Stimulated activated naive B cell treated with anti-CD40 and anti-IgM and Interleukin-4, amounts not matched to agents 10 μg/mL and 1 μg/mL and 100 μg/mL, for 72 hours (primary cell): ENCODE data around the gene SMCO3.
A peak's percentile ranks its signal among the peaks of the same experiment; 100 is the strongest.

Experiments used
- ATAC-seq, 2 donors: fragments of 150-1000 bp; cut with Tn5 transposase; replicated peaks; 2 replicates each; pipeline ENCODE4 v1.10.0; 2021; ENCODE audit warnings: moderate library complexity in 1 of 2
- DNase-seq: peaks from one replicate; pipeline ENCODE4 v3.0.0; 2021
- H3K27ac Mint-ChIP-seq: one replicate; pipeline ENCODE4 v1.8.0; 2022; ENCODE audit warnings: mild to moderate bottlenecking, mixed read lengths
- H3K27me3 Mint-ChIP-seq, 2 donors: one replicate each; pipeline ENCODE4 v1.8.0; 2022; ENCODE audit warnings: mixed read lengths in 2 of 2
- H3K36me3 Mint-ChIP-seq, 2 donors: one replicate each; pipeline ENCODE4 v1.8.0; 2022; ENCODE audit warnings: mixed read lengths in 2 of 2, mild to moderate bottlenecking in 1 of 2
- H3K4me1 Mint-ChIP-seq, 2 donors: one replicate each; pipeline ENCODE4 v1.8.0; 2022; ENCODE audit warnings: mixed read lengths in 2 of 2, mild to moderate bottlenecking in 1 of 2
- H3K4me3 Mint-ChIP-seq, 2 donors: one replicate each; pipeline ENCODE4 v1.8.0; 2022; ENCODE audit warnings: mild to moderate bottlenecking in 2 of 2, mixed read lengths in 2 of 2, moderate library complexity in 1 of 2
- H3K9me3 Mint-ChIP-seq, 2 donors: one replicate each; pipeline ENCODE4 v1.8.0; 2022; ENCODE audit warnings: mixed read lengths in 2 of 2, mild to moderate bottlenecking in 1 of 2

The SMCO3 gene

DNA sequence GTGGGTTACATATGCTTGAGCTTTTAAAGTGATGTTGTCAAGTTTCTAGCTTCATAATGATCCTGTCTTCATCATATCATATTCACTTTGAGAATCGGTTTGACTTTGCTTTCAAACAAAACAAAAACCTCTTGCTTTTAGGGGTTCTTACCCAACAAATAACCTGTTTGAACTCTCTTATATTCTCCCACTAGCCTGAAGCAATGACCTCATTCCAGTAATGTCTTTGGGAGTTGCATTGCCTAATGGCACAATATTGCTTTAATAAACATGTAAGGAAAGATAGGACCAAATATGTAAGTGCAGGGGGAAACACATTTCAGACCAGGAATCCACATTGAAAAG, 38.4 kb downstream of the SMCO3 start:
- Mint-ChIP-seq H3K27ac (no peak overlapping the region), H3K27me3 (peaks cover 0 to 3% of the 10 kb centered on the region in 2 donors), H3K36me3 (peaks cover 8 to 10% of the 10 kb centered on the region in 2 donors), H3K4me1 (peaks cover 26 to 48% of the 10 kb centered on the region in 2 donors), H3K9me3 (no peaks in the 10 kb centered on the region), H3K4me3 (peak overlapping the region in 1 of 2 donors; percentile 95)
- DNase-seq (no peak), ATAC-seq (no peak)

DNA sequence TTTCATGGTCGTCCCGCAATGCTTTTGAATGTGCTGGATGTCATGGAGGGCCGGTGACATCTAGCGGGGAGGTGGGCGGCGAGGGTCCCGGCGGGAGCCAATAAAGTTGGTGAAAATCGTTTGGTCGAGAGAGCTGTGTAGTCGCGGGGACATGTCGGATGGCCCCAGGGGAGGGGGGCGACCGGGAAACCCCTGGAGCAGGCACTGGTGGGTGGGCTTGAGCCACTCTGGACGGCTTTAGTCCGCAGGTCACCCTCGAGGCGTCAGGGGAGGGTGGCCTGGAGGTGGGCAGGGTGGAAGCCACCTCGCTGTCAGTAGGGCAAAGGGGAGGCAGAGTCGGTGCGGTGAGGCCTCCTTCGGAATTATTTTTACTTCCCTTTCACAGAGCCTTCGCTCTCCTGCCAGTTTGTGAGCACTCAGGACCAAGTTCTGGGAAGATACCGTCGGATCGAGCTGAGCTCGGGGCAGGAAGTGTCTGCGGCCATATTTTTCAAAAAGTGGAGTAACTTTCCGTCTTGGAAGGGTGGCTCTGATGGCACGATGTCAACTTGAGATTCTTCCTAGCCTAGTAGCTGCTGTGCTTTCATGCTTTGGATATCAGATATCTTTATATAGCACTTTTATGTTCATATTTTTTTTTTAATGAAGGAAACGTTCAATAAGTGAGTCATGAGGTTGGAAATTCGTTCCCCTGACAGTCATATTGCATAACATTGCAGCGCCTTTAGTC, 38.9 kb downstream of the SMCO3 start:
- Mint-ChIP-seq H3K36me3 (peaks cover 9 to 16% of the 10 kb centered on the region in 2 donors), H3K9me3 (no peaks in the 10 kb centered on the region), H3K27me3 (peaks cover 0 to 3% of the 10 kb centered on the region in 2 donors), H3K4me1 (peaks cover 26 to 45% of the 10 kb centered on the region in 2 donors), H3K27ac (peak overlapping the region; percentile 96), H3K4me3 (peak overlapping the region; percentile 95 to 97)
- ATAC-seq (no peak), DNase-seq (peak; percentile 11)

DNA sequence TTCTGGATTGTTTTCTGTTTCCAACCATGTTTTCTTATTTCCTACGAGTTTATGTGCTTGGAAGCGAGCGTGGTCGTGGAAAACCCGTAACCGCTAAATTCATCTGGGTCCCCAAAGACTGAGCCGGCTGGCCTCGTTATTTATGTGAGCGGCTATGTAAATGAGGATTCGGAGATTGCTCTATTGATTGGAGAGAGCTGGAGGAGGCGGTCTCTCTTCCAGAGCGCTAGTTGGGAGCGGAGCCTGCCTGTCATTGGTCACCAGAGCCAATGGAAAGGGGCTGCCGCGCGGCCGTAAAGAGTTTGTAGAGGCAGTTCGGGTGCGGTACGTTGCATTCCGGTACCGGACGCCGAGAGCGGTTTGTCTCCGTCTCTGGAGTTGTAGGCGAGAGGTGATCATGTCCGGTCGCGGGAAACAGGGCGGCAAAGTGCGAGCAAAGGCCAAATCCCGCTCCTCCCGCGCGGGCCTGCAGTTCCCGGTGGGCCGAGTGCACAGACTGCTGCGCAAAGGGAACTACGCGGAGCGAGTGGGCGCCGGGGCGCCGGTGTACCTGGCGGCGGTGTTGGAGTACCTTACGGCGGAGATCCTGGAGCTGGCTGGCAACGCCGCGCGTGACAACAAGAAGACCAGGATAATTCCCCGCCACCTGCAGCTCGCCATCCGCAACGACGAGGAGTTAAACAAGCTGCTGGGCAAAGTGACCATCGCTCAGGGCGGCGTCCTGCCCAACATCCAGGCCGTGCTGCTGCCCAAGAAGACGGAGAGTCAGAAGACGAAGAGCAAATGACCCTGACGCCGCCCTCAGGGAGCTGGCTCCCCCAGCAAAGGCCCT, 39.7 kb downstream of the SMCO3 start:
- H3K4me3 Mint-ChIP-seq: peak overlapping the region; percentile 95 to 97
- H3K9me3 Mint-ChIP-seq: no peaks in the 10 kb centered on the region
- peaks cover 14 to 23% of the 10 kb centered on the region in 2 donors for H3K36me3 Mint-ChIP-seq
- DNase-seq (peak; percentile 91), ATAC-seq (peak; percentile 61 to 68)
- peak overlapping the region; percentile 96 for H3K27ac Mint-ChIP-seq
- H3K4me1 Mint-ChIP-seq: peaks cover 28 to 51% of the 10 kb centered on the region in 2 donors
- H3K27me3 Mint-ChIP-seq: peaks cover 0 to 3% of the 10 kb centered on the region in 2 donors

DNA sequence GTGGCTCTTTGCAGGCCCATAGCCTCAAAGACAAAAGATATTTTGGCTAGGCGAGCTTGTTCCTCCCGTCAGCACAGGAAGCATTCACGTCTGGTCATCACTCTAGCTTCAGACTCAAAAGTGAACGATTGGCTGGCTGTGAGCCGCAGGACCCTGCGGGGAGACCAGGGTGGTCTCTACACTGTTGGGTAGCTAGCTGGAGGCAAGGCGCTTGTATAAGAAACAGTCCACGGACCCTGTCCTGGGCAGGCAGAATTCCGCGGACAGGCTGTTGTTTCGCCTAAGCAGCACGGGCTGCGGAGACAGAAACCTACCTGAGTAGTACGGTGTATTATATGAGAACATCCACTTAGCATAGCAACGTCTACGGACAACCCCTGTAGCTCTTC, 40.3 kb downstream of the SMCO3 start:
- Mint-ChIP-seq H3K27me3 (peaks cover 0 to 3% of the 10 kb centered on the region in 2 donors), H3K4me3 (peak overlapping the region; percentile 95 to 97), H3K4me1 (peaks cover 32 to 57% of the 10 kb centered on the region in 2 donors), H3K9me3 (no peaks in the 10 kb centered on the region), H3K27ac (peak overlapping the region; percentile 96), H3K36me3 (peaks cover 20 to 30% of the 10 kb centered on the region in 2 donors)
- no peak for DNase-seq
- ATAC-seq: peak; percentile 6

DNA sequence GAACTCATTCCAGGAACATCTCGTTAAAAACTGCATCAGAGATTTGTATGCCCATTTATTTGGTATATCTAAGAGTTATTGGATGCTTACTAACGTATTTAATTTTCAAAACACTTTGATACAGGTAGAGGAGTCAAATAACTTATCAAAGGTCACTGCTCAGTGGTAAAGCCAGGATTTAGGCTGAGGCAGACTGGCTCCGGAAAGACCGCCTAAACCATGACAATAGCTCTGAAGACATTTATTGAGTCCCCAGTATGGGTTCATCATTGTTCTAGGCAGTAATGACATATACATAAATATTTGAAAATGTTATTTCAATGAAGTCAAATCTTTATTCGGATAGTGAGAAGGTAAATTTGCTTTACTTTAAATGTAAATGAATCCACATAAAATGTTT, 41.0 kb downstream of the SMCO3 start:
- Mint-ChIP-seq H3K27ac (no peak overlapping the region), H3K9me3 (no peaks in the 10 kb centered on the region), H3K36me3 (peaks cover 21 to 32% of the 10 kb centered on the region in 2 donors), H3K27me3 (peaks cover 0 to 3% of the 10 kb centered on the region in 2 donors), H3K4me3 (no peak overlapping the region), H3K4me1 (peaks cover 32 to 59% of the 10 kb centered on the region in 2 donors)
- ATAC-seq: no peak
- DNase-seq: no peak

DNA sequence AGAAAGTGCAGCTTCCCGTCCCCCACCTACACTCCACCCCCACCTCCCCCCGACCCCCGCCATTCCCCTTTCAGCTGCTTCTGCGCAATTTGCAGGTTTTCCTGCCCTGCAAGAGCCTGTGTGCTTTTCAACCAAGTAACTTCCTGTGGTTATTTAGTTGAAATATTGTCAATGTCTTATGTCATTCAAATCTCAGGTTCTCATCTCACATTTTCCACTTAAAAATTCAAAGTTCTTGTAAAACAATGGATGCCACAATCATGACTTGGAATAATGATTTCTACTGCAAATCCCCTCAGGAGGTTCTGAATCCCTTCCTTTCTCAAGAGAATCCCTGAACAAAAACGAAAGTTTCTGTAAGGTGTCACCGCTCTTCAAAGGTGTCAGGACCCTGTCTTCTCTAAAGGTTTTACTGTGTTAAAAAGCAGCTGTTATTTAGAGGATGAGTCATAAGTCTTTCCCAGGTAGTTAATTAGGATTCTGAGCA, 42.3 kb downstream of the SMCO3 start:
- Mint-ChIP-seq H3K36me3 (peaks cover 33 to 44% of the 10 kb centered on the region in 2 donors), H3K4me3 (peak overlapping the region; percentile 75 to 98), H3K27me3 (peaks cover 0 to 3% of the 10 kb centered on the region in 2 donors), H3K4me1 (peaks cover 38 to 70% of the 10 kb centered on the region in 2 donors), H3K9me3 (no peaks in the 10 kb centered on the region), H3K27ac (peak overlapping the region; percentile 99)
- DNase-seq (no peak), ATAC-seq (no peak)

DNA sequence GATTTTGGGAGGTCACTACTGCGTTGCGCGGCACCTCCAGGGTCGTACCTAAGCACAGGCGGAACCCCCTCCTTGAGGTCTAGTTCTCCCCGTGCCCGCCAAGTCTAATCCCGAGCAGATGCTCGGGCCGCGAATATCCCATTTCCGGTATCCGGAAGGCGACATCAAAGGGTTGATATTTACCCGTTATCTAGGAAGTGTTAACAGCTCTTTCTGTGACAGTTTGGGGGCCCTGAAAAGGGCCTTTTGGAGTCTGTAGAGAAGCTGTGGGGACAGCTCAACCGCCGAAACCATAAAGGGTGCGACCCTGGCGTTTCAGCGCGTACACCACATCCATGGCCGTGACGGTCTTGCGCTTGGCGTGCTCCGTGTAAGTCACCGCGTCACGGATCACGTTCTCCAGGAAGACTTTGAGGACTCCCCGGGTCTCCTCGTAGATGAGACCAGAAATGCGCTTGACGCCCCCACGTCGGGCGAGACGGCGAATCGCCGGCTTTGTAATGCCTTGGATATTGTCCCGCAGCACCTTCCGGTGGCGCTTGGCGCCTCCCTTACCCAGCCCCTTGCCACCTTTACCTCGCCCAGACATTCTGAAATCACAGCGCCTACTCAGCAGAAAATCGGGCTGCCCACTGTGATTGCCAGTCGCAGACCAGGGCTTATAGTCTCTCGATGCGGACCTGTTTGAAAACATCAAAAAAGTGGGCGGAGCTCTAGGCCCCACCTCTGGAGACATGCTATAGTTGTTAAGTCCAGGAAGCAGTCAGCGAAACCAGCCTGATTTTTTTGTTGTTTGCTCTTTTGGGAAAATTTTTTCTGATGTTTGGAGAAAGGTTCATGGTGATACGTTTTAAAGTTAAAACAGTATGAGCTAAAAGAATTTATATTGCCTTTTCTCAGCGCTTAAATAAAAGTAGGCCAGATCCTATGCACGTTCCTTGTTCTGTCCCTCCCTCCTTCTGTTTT, 43.2 kb downstream of the SMCO3 start:
- Mint-ChIP-seq H3K27ac (peak overlapping the region; percentile 99), H3K36me3 (peaks cover 41 to 54% of the 10 kb centered on the region in 2 donors), H3K4me1 (peaks cover 35 to 64% of the 10 kb centered on the region in 2 donors), H3K4me3 (peak overlapping the region; percentile 89 to 98), H3K27me3 (peaks cover 0 to 3% of the 10 kb centered on the region in 2 donors), H3K9me3 (peaks cover 2 to 3% of the 10 kb centered on the region in 2 donors)
- peak; percentile 35 to 49 for ATAC-seq
- peak; percentile 95 for DNase-seq

DNA sequence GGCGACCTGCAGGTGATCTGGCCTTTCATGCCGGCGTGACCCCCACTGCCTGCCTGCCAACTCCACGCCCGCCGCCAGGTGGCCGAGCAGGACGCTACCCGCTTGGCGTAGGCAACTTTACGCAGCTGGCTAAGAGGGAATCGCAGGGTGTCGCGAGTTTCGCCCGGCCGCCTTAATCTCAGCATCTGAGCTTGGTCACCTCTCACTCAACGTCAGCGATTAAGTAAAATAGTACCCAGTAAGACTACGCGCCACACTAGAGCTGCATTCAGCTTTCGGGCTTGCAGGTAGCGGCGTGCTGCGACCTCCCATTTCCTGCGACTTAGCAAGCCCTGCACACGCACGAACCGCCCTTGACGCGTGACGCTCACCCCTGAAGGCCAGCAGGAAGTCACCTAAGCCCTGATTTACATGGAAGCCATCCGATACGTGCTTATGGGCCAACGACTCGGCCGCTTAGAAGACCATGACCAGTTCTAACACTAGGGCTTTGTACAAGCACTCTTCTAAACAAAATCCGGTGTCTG, 44.0 kb downstream of the SMCO3 start:
- DNase-seq (peak; percentile 92), ATAC-seq (peak; percentile 61 to 67)
- Mint-ChIP-seq H3K36me3 (peaks cover 47 to 61% of the 10 kb centered on the region in 2 donors), H3K4me1 (peaks cover 33 to 56% of the 10 kb centered on the region in 2 donors), H3K27ac (peak overlapping the region; percentile 99), H3K4me3 (peak overlapping the region; percentile 89 to 98), H3K9me3 (peaks cover 4 to 5% of the 10 kb centered on the region in 2 donors), H3K27me3 (peaks cover 0 to 3% of the 10 kb centered on the region in 2 donors)

DNA sequence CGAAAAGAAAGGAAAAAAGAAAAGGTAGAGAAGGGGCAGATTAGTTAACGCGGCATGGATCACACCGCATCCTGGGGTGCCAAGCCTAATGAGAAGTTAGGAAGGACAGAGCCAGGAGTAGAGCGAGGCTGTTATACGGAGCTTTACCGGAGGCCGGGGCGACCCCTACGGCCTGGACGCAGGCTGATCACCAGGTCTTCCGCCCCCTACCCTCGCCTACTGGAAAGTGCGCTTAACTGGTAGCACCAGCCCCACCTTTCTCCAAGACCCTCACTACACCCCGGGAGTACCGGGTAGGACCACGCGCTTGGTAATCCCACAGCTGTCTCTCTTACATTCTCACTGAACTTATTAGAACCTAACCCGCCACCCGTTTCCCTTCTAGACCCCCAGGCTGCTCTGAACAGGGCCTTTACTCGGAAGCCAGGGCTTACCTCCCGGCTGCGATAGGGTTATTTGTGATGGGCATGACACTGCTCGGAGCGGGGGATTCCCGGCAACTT, 44.5 kb downstream of the SMCO3 start:
- Mint-ChIP-seq H3K36me3 (peaks cover 48 to 65% of the 10 kb centered on the region in 2 donors), H3K9me3 (peaks cover 4 to 5% of the 10 kb centered on the region in 2 donors), H3K27ac (peak overlapping the region; percentile 99), H3K4me1 (peaks cover 28 to 51% of the 10 kb centered on the region in 2 donors), H3K4me3 (peak overlapping the region; percentile 89 to 98), H3K27me3 (peaks cover 0 to 3% of the 10 kb centered on the region in 2 donors)
- DNase-seq (no peak), ATAC-seq (peak; percentile 0 to 1)

DNA sequence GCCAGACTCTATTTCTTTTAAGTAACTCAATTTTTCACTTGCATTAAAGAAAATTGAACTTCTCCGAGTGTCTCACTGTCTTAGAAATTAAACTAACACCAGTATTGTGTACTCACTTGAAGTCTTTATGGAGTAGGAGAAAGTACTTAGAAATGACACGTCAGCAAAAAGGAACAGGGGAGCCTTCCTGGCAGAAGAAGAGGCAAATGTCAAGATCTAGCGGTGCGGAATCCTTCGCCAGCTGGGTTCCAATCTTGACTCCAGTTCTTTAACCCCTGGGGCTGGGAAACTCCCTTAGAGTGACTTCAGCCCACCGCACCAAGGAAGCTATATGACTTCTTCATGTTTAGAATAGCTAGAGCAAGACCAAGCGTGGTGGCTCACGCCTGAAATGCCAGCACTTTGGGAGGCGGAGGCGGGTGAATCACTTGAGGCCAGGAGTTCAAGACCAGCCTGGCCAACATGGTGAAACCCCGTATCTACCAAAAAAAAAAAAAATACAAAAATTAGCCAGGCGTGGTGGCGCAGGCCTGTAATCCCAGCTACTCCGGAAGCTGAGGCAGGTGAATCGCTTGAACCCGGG, 45.1 kb downstream of the SMCO3 start:
- Mint-ChIP-seq H3K27me3 (peaks cover 0 to 3% of the 10 kb centered on the region in 2 donors), H3K4me1 (peaks cover 25 to 45% of the 10 kb centered on the region in 2 donors), H3K36me3 (peaks cover 45 to 65% of the 10 kb centered on the region in 2 donors), H3K27ac (peak overlapping the region; percentile 99), H3K4me3 (peak overlapping the region; percentile 89 to 98), H3K9me3 (peaks cover 4 to 6% of the 10 kb centered on the region in 2 donors)
- ATAC-seq (no peak), DNase-seq (peak; percentile 18)

DNA sequence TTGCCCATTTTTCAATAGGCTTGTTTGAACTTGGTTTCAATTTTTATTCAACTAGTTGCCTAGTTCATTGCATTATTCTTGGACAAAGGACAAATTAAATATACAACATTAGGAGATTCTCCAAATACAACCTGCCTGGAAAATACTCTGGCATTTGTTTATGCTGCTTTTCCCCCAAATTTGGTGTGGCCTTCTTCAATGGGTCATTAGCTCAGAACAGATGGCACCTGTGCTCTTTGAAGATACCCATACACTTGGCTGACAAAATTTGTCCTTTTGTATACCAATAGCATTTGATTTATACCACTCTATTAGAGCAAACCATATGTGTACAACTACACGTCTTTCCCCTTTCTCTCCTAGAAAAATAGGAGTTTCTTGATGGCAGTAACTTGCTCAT, 46.4 kb downstream of the SMCO3 start:
- Mint-ChIP-seq H3K36me3 (peaks cover 48 to 67% of the 10 kb centered on the region in 2 donors), H3K27ac (no peak overlapping the region), H3K4me1 (peaks cover 26 to 41% of the 10 kb centered on the region in 2 donors), H3K4me3 (no peak overlapping the region), H3K9me3 (peaks cover 4 to 7% of the 10 kb centered on the region in 2 donors), H3K27me3 (peaks cover 0 to 3% of the 10 kb centered on the region in 2 donors)
- no peak for DNase-seq
- no peak for ATAC-seq

DNA sequence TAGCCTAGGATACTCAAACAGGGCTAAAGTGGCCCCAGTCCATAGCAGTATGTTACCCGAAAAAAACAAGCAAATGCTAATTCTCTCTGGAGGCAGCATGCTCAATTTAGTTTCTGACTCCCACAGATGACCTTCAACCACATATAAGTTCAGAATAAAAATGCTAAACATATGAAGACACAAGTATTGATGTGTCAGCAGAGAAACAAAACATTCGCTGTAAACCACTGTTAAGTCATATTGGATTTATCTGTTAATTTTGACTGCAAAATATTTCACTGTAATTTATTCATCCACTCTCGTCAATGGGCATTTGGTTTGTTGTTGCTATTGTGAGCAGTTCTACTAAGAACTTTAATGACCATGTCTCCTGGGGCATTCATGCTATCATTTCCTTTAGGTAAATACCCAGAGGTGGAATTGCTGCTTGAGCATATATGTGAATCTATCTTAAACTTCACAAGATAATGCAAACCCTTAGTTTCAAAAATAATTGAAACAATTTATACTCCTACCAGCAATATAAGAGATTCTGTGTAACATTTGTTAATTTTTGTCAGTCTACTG, 47.2 kb downstream of the SMCO3 start:
- no peak overlapping the region for H3K4me3 Mint-ChIP-seq
- H3K4me1 Mint-ChIP-seq: peaks cover 24 to 35% of the 10 kb centered on the region in 2 donors

More for the DNA sequence above, 47.2 kb downstream of the SMCO3 start:
- DNase-seq: no peak
- peaks cover 0 to 3% of the 10 kb centered on the region in 2 donors for H3K27me3 Mint-ChIP-seq
- ATAC-seq: no peak
- peaks cover 56 to 76% of the 10 kb centered on the region in 2 donors for H3K36me3 Mint-ChIP-seq
- peaks cover 8% of the 10 kb centered on the region in 2 donors for H3K9me3 Mint-ChIP-seq
- H3K27ac Mint-ChIP-seq: no peak overlapping the region
